OCI-LY3 (cell line): ENCODE data around the gene XRN1.

Source experiments
- CTCF ChIP-seq: fragments of 200-600, 300-600 bp; sonication (generic); IDR thresholded peaks from 2 replicates; pipeline ENCODE4 v1.5.1; 2014; ENCODE audit warnings: antibody characterized with exemption, low read length, low read depth
- EZH2phosphoT487 ChIP-seq: fragments of 200-600 bp; shearing (Covaris generic); IDR thresholded peaks from 2 replicates; pipeline ENCODE4 v1.6.1; 2018; ENCODE audit warnings: antibody characterized with exemption, mixed run types, low read depth

GRCh38 chr3:142489572-142490323 lies 41.9 kb upstream of the XRN1 start:
- TF ChIP-seq EZH2phosphoT487 (no peak), CTCF (no peak)
